SHP77 treated with DMSO at 0.1 percent for 48 hours (cell line): ENCODE measurements around the gene GRID1.

Source experiments
- DNase-seq: peaks from one replicate; lab custom pipeline; 2025; lab: John Stamatoyannopoulos, UW

Gene GRID1

GRCh38 chr10:86313621-86314041 lies 53.0 kb downstream of the GRID1 start:
- no peak for DNase-seq

GRCh38 chr10:86312701-86313270 lies 53.8 kb downstream of the GRID1 start:
- DNase-seq = no peak

GRCh38 chr10:86311906-86312305 lies 54.7 kb downstream of the GRID1 start:
- DNase-seq = no peak

- no peak for DNase-seq
Observed at GRCh38 chr10:86311190-86311589, 55.4 kb downstream of the GRID1 start.

- no peak for DNase-seq
Observed at GRCh38 chr10:86310702-86311101, 55.9 kb downstream of the GRID1 start.

- no peak for DNase-seq
Observed at GRCh38 chr10:86310291-86310690, 56.3 kb downstream of the GRID1 start.

GRCh38 chr10:86308056-86308455 lies 58.5 kb downstream of the GRID1 start:
- DNase-seq = no peak

- no peak for DNase-seq
Observed at GRCh38 chr10:86306628-86307278, 59.8 kb downstream of the GRID1 start.

- no peak for DNase-seq
Observed at GRCh38 chr10:86305521-86305920, 61.1 kb downstream of the GRID1 start.

GRCh38 chr10:86304436-86304835 lies 62.2 kb downstream of the GRID1 start:
- no peak for DNase-seq

GRCh38 chr10:86303626-86304025 lies 63.0 kb downstream of the GRID1 start:
- no peak for DNase-seq

- DNase-seq = no peak
Observed at GRCh38 chr10:86301971-86302370, 64.6 kb downstream of the GRID1 start.

- DNase-seq = no peak
Observed at GRCh38 chr10:86300931-86301830, 65.4 kb downstream of the GRID1 start.

- DNase-seq = no peak
Observed at GRCh38 chr10:86300399-86300925, 66.1 kb downstream of the GRID1 start.

GRCh38 chr10:86299562-86299961 lies 67.0 kb downstream of the GRID1 start:
- no peak for DNase-seq

GRCh38 chr10:86298501-86299001 lies 68.0 kb downstream of the GRID1 start:
- DNase-seq = no peak

GRCh38 chr10:86295791-86296190 lies 70.8 kb downstream of the GRID1 start:
- no peak for DNase-seq

GRCh38 chr10:86295351-86295750 lies 71.2 kb downstream of the GRID1 start:
- DNase-seq = no peak

GRCh38 chr10:86294346-86295265 lies 72.0 kb downstream of the GRID1 start:
- DNase-seq = no peak

- DNase-seq = no peak
Observed at GRCh38 chr10:86293396-86293791, 73.2 kb downstream of the GRID1 start.
